Stimulated activated CD4-positive, alpha-beta T cell treated with anti-CD3 and anti-CD28 coated beads, Interleukin-1b, Interleukin-23, amount 100 ng/mL, for 24 hours (primary cell): Measurements from ENCODE around the gene BNIP3.
"Not testable (repeated sequence)": the region's sequence is repeated elsewhere in the genome, so short reads cannot be mapped to it uniquely, and the experiment has no call there.

Source experiments
- DNase-seq, 4 experiments: peaks; one replicate each; pipeline ENCODE4 v3.0.0-alpha.2; 2020; ENCODE audit warnings: low read depth in 4 of 4, low spot score in 1 of 4

Gene BNIP3

GRCh38 chr10:131954356-131954965, 27.3 kb downstream of the BNIP3 start:
- no peak for DNase-seq

- not testable (repeated sequence) for DNase-seq
These were observed 31.8 kb downstream of the BNIP3 start for GRCh38 chr10:131949908-131950307.

- no peak for DNase-seq
These were observed 32.5 kb downstream of the BNIP3 start for GRCh38 chr10:131949041-131949862.

GRCh38 chr10:131948501-131948900, 33.2 kb downstream of the BNIP3 start:
- no peak for DNase-seq

- DNase-seq = no peak
These were observed 33.9 kb downstream of the BNIP3 start for GRCh38 chr10:131947631-131948347.

- DNase-seq = no peak
These were observed 34.8 kb downstream of the BNIP3 start for GRCh38 chr10:131946880-131947279.

DNA sequence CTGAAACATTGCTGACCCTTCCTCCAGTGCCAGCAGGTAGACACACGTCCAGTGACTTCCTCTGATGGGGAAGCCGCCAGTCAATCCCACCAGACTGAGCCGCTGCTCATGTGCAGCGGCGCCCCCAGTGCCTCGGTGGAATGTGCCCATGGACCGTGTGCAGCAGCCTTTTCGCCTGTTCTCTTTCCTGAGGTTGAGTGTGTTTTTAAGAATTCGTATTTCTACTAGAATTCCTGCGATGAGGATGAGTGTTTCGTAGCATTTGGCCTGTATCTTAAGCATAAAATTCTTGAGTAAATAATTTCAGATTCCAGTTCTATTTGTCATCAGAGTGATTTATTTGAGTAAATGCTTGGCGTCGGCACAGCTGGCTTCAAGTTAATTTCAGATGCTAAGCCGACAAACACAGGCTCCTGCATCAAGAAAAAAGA, 35.4 kb downstream of the BNIP3 start:
- no peak for DNase-seq

DNA sequence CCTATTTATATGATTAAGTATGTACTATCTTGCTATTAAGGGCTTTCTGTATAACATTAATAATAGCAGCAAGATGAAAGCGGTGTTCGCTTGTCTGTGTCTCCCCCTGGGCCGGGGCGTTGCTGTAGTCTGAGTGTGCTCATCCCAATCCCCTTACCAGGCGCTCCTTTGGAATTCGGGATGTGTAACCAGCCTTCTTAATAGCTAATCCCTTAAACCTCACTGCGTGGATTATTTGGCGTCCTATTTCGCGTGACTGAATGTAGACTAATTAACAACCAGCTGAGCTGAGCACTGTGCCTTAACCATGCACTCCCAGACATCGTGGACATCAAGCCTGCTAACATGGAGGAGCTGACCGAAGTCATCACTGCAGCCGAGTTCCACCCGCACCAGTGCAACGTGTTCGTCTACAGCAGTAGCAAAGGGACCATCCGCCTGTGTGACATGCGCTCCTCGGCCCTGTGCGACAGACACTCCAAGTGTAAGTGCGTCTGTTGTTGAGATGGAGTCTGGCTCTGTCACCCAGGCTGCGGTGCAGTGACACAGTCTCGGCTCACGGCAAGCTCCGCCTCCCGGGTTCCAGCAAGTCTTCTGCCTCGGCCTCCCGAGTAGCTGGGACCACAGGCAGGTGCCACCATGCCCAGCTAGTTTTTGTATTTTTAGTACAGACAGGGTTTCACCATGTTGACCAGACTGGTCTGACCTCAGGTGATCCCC, 36.6 kb downstream of the BNIP3 start:
- DNase-seq = no peak

DNA sequence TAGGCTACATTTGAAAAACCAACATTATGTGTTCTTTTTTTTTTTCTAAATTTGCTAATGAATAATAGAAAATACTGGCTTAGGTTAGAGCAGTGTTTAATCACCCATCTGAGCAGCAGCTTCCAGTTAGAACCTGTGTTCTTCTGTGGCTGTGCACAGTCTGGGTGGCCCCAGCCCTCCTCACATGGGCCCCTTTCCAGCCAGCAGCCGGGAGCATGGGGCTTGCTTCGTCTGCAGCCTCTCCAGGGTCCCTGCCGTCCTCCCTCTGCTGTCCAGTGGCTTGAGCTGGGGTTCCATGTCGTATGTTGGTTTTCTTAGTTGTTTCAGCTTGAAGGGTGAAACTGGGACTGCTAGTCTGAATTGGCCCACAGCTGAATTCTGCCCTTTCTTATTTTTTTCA, 37.3 kb downstream of the BNIP3 start:
- DNase-seq = no peak

- no peak for DNase-seq
These were observed 38.5 kb downstream of the BNIP3 start for GRCh38 chr10:131943021-131943814.

- DNase-seq = no peak
These were observed 39.3 kb downstream of the BNIP3 start for GRCh38 chr10:131942455-131942854.

- DNase-seq = no peak
These were observed 43.0 kb downstream of the BNIP3 start for GRCh38 chr10:131938681-131939080.

DNA sequence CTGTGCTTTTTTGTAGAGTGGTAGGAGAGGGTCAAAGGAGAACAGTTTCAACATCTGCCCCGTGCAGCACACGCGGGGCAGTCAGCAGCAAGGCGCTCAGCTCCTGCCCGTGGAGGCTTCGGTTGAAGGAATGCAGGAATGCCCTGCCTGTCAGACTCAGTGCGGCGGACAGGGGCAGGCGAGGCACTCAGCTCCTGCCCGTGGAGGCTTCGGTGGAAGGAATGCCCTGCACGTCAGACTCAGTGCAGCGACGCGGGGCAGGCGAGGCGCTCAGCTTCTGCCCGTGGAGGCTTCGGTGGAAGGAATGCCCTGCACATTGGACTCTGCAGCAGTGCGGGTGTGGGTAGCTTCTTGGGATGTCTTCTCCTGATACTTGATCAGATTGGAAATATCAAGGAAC, 43.9 kb downstream of the BNIP3 start:
- DNase-seq = no peak

- DNase-seq = no peak
These were observed 45.0 kb downstream of the BNIP3 start for GRCh38 chr10:131936736-131937135.

DNA sequence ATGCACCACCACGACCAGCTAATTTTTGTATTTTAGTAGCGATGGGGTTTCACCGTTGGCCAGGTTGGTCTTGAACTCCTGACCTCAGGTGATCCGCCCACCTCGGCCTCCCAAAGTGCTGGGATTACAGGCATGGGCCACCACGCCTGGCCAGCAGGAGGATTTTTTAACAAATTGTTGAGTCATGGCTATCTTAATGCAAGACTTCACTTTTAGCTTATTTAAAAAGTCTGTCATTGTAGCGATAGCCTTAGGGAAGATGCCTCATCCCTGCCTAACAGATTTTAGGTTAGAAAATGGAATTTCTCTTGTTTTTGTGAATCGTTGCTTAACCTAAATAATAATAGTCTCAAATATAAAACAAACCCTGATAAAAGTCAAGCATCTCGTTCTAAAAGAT, 45.4 kb downstream of the BNIP3 start:
- DNase-seq = no peak

GRCh38 chr10:131935260-131935659, 46.5 kb downstream of the BNIP3 start:
- no peak for DNase-seq

DNA sequence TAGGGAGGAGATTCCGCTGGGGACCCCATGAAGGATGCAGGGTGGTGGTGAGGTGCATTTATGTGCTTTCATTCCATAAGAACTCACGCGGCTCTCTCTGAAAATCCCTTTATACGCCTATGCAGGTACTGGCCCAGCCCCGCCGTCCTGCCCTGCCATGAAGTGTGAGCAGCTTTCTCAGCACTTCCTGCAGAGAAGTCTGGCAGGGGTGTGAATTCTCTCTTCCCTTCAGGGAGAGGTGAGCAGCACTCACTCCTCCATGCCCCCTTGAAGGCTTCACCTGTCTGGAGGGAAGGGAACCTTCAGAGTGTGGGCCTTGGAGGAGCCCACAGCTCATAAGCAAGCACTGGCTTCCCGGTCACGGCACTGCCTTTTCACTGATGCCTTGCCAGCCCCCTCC, 47.0 kb downstream of the BNIP3 start:
- no peak for DNase-seq

GRCh38 chr10:131933696-131934086, 48.0 kb downstream of the BNIP3 start:
- DNase-seq = no peak

- DNase-seq = no peak
These were observed 48.6 kb downstream of the BNIP3 start for GRCh38 chr10:131933016-131933695.

DNA sequence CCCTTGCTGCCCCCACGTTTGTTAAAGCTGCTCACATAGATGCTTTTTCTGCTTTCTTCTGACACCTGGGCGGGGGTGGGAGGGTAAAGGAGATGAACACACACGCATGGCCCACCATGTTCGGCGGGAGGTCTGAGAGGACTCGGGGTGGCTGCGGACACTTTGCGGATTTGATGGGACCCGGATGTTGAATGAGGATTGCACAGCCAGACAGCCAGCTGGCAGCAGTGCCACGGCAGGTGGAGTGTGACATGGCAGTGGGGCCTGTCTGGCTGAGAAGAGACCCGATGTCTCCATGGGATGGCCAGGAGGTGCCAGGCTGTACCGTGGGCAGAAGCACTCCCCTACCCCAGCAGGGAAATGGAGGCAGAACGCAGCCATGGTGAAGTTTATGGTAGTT, 49.7 kb downstream of the BNIP3 start:
- DNase-seq = no peak
